ENCODE results near the gene ZNF536.

The ZNF536 gene

GRCh38 chr19:30606114-30607050 is 234.2 kb downstream of the ZNF536 start:
- DNase-seq (ENCODE audit: low read depth in 2 of 2), result no peak
